Stimulated activated CD8-positive, alpha-beta memory T cell treated with anti-CD3 and anti-CD28 coated beads, Interleukin-2, amount 100 ng/mL, for 1 hour (primary cell): ENCODE data around the gene MGAT5B.
"Not testable (repeated sequence)": the region's sequence is repeated elsewhere in the genome, so short reads cannot be mapped to it uniquely, and the experiment has no call there.

ENCODE experiments used
- DNase-seq, 2 donors: peaks; one replicate each; pipeline ENCODE4 v3.0.0-alpha.2; 2020; ENCODE audit warnings: low read depth in 2 of 2

Gene MGAT5B

DNA sequence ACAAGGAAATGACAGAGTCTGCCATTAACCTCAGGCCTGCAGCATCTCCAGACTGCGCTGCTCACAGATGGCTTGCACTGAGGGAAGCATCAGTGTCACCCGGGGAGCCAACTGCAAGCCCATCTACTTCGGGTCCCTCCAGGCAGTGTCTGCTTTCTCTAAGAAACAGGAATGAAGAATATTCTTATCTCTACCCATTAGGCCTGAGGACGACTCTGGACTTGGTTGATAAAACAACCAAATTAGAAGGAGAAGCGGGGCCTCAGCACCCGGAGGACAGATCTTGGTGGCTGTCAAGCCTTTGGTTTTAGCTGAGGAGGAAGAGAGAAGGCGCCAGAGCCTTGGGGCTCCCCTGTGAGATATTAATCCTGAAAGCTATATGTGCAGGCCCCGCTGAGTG, 19.5 kb upstream of the MGAT5B start:
- no peak for DNase-seq

DNA sequence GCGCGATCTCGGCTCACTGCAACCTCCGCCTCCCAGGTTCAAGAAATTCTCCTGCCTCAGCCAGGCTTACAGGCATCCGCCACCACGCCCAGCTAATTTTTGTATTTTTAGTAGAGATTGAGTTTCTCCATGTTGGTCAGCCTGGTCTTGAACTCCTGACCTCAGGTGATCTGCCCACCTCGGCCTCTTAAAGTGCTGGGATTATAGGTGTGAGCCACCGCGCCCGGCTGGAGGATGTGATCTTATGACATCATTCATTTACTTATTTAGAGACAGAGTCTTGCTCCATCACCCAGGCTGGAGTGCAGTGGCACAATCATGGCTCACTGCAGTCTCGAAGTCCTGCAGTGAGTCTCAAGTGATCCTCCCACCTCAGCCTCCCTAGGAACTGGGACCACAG, 19.0 kb upstream of the MGAT5B start:
- DNase-seq: not testable (repeated sequence)

- no peak for DNase-seq
Measured at GRCh38 chr17:76852843-76853242, 15.4 kb upstream of the MGAT5B start.

GRCh38 chr17:76855105-76855504, 13.1 kb upstream of the MGAT5B start:
- DNase-seq: no peak

DNA sequence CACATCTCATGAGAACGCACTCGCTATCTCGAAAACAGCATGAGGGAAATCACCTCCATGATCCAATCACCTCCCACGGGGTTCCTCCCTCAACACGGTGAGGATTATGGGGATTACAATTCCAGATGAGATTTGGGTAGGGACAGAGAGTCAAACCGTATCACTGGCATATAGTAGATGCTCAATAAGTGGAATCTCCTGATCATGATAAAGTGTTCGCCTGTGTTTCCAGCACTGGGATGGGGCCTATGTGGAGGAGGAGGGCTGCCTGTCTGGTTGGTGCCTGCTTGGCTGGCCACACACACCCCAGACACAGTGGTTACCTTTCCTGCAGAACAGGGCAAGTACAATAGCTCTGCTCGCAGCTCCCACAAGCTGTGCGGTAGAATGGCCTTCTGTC, 6.1 kb upstream of the MGAT5B start:
- no peak for DNase-seq

GRCh38 chr17:76862494-76862893, 5.7 kb upstream of the MGAT5B start:
- no peak for DNase-seq

- no peak for DNase-seq
Measured at GRCh38 chr17:76864024-76864423, 4.2 kb upstream of the MGAT5B start.

DNA sequence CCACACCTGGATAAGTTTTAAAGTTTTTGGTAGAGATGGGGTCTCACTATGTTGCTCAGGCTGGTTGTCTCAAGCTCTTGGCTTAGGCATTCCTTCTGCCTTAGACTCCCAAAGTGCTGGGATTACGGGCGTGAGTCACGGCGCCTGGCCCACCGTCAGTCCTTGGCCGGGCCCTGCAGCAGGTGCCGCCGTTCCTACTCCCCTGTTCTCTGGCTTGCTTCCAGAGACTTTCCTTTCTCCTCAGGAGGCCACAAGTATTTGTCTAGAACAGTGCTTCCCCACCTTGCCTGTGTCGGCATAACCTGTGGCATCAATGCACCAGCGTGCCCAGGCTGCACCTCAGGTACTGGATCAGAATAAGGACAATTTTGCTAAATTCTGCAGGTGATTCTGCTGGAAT, 3.0 kb upstream of the MGAT5B start:
- no peak for DNase-seq

DNA sequence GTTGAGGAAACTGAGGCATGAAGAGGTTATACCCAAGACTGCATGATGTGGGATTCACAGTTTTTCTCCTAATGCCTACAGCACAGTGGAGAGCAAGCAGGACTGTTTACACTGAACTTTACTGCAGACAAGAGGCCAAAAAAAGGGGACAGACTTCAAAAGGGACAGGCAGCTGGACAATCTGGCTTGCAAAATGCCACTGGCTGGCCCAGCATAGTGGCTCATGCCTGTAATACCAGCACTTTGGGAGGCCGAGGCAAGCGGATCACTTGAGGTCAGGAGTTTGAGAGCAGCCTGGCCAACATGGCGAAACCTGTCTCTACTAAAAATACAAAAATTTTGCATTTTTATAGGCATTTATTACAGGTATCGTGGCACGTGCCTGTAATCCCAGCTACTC, 2.0 kb upstream of the MGAT5B start:
- DNase-seq: no peak

- DNase-seq: no peak
Measured at GRCh38 chr17:76866774-76867577, 1.2 kb upstream of the MGAT5B start.

GRCh38 chr17:76867578-76868175, 527 bp upstream of the MGAT5B start:
- DNase-seq: no peak

DNA sequence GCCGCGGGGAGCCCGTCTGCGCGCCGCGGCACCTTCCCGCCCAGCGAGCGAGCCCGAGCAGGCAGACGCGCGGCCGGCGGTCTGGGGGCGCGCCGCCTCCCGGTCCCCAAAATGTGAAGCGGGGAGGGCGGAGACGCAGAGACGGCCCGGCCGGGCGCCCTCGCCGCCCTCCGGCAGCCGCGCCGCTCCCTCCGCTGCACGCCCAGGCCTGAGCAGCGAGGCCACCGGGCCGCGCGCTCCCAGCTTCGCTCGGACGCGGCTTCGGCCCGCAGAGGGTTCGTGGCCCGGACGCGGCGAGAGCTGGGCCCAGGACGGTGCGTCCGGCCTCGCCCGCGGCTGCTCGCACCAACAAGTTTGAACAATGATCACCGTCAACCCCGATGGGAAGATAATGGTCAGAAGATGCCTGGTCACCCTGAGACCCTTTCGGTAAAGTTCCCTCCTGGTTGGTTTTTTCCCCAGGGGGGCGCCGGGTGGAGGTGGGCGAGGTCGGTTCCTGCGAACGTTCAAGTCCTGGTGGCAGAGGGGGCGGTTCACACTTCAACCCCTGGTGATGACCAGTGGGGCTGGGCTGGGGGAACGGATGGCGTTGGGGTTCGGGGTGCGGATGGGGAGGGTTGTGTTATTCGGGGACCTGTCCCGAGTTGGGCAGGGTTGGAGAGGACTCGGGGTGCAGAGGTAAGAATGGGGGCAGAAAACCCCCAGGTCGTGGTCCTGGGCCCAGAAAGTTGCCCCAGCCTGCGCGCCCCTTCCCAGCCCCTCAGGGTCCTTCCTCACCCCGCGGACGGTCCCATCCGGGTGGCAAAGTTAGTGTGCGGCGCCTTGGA, 678 bp downstream of the MGAT5B start:
- no peak for DNase-seq

DNA sequence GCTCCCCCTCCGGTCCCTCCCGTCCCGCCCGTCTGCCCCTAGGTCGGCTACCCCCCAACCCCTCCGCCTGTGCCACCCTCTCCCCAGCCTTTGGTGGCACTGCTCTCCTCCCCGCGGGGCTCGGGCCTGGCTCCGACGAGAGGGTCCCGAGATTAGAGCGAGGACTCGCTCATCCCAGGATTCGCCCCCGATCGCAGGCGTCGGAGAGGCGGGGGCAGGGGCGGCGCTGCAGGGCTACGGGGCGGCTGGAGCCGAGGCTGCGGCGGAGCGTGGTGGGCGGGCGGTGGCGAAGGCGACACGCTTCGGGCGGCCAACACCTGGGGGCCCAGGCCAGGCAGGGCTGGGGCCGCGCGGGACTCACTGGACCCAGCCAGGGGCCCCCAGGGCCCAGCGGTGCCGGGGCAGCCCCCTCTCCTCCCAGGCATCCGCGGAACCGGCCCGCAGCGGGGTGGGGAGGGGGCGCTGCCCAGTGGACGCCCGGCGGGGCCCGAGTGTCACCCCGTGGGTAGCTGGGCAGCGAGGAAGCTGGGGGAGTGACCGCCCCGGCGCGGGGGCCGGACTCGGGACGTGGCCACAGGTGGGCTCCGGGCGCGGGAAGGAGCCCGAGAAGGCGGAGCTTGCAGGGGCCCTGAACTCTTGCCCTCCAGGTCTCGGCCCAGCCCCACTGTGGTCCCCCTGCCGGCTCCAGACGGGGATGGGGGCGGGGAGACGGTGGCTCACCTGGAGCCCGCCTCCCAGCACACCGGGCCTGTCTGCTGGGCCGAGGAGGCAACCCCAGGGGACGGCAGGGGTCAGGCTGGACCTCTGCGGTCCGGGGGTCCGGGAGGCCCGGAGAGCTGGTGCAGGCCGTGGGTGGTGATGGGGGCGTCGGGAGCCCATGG, 1.5 kb downstream of the MGAT5B start:
- no peak for DNase-seq

DNA sequence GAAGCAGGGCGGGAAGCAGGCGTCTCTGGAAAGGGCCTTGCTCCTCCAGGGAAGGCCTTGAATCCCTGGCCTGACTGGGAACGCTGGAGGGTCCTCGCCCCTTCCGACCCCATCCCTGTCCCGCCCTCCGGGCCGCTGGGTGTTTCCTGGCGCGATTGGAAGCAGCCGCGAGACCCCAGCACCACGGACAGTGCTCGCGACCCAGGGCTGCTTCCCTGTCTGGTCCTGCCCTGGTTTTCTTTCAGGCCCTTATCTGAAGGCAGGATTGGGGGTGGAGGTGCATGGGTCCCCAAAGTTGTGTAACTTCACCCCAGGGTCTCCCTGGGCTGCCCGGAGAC, 2.1 kb downstream of the MGAT5B start:
- DNase-seq: no peak

GRCh38 chr17:76871668-76872067, 3.5 kb downstream of the MGAT5B start:
- DNase-seq: no peak

DNA sequence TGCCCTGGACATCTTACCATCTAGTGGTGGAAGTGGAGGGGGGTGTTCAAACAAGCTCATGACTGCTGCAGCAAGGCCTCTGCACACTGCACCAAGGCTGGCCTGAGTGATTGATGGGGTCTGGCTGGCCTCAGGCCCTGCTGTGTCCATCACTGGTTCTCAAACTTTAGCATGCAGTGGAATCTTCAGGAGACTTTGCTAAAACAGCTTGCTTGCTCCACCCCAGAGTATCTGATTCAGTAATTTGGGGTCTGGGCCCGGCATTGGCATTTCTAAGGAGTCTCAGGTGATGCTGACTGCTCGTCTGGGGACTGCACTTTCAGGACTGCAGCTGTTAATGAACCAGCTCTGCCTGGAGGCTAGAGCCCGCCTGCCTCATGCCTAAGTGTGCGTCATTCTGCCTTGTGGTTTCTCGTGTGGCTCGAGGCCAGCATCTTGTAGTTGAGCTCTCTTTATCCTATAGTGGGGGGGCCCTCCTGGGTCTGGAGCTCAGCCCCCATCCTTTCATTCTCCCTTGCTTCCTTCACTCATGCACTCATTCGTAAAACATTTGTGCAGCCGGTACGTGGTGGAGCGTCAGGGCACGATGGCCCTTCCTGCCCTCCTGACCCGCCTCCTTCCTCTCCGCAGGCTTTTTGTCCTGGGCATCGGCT, 4.1 kb downstream of the MGAT5B start:
- no peak for DNase-seq

DNA sequence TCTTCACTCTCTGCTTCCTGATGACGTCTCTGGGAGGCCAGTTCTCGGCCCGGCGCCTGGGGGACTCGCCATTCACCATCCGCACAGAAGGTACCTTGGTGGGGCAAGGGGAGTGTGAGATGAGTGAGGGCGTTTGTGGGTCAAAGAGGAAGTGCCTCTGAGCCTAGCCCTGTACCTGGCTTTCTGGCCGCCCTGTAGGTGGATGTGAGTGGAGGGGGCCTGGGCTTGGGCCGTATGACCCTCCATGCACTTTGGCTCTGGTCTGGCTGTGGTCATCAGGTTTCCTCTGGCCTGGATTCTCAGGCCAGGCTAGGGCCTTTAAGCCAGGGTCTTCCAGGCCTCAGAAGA, 4.6 kb downstream of the MGAT5B start:
- DNase-seq: no peak

DNA sequence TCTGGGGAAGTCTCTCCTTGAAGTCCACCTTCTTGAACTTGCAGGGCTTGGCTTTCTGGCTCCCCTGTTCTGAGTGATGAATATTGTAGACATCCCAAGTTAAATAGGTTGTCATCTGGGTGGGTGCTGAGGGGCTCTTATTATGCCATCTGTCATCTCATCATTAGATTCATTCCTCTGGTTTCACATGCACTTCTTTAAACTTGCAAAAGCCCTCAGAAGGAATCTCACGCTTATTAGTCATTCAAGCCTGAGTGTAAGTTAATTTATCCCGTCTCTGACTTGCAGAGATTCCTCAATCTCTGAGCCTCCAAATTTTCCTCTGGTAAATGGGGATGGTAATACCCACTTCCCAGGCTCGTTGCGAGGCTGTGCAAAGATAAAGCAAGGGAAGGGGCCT, 5.7 kb downstream of the MGAT5B start:
- DNase-seq: no peak

- DNase-seq: no peak
Measured at GRCh38 chr17:76877437-76877836, 9.2 kb downstream of the MGAT5B start.

GRCh38 chr17:76878568-76878967, 10.4 kb downstream of the MGAT5B start:
- no peak for DNase-seq

DNA sequence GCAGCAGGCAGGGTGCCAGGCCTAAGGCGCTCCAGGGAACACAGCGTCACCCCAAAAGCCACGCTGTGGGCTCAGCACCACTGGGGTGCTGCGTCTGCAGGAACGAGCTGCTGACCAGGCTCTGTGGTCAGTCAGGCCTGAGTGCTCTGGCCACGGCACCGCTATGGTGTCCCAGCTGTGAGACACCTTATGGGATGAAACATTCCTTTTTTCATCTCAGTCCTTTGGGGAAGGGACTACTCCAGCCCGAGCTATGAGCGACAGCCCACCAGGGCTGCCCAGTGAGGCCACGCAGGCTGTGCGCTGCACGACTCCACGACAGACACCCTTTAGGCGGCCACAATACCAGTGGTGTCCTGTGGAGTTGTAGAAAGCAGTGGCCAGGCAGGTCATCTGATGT, 11.1 kb downstream of the MGAT5B start:
- no peak for DNase-seq

DNA sequence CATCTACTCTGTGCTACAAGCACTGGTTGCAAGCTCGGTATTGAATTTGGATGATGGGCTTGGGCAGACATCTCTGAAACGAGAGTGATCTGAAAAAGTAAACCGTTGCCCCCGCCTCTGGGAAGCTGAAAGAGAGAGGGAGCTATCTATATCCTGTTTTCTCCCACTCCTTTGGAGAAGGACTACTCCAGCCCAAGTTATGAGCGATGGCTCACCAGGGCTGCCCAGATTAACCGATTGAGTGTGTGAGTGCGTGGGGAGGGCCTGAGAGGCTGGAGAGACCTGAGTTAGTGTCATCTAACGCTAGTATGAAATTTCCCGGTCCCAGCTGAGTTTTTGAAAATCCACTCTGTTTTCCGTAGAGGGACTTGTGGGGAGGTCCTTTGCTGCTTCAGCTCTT, 11.5 kb downstream of the MGAT5B start:
- DNase-seq: no peak
